ENCODE measurements around the gene PLA2G2A. TPM values are rescaled to one million over a fixed set of nuclear protein-coding genes. Genes with fewer than 3 reads are reported as not detected.

The PLA2G2A gene
- total RNA-seq, 1 donor from 2014 or later = not detected

DNA sequence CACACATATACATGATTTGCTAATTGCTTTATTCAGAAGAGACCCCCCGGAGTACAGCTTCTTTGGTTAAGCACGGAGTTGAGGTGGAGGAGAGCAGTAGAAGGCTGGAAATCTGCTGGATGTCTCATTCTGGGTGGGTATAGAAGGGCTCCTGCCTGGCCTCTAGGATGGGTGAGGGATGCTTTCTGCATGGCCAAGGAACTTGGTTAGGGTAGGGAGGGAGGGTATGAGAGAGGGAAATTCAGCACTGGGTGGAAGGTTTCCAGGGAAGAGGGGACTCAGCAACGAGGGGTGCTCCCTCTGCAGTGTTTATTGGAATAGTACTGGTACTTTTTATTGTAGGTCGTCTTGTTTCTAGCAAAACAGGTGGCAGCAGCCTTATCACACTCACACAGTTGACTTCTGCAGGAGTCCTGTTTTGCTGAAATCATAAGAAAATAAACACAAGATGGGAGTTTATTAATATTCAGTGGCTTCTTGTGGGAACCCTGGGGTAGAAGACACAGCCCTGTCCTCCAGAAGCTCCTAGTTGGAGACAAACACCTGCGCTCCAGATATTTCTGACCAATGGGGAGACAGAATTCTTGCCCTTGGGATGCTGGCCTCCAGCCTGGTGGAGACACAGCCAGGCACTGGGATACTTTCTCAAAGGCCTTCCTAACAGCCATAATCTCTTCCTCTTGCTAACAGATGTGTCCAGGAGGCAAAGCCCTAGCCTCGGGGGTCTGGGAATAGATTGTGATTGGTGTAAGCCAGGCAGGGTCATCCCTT lies 3.8 kb downstream of the PLA2G2A start:
- no peak for TF ChIP-seq CTCF (IDR thresholded peaks at IDR 0.05; ENCODE audit: insufficient read depth, low read length, severe bottlenecking)
- FAIRE-seq = no peak
- peaks cover 4% of the 10 kb centered on the region for H3K27me3 ChIP-seq (ENCODE audit: control insufficient read depth, insufficient read depth, low read length)

GRCh38 chr1:19974822-19975416 lies 4.5 kb downstream of the PLA2G2A start:
- TF ChIP-seq CTCF (IDR thresholded peaks at IDR 0.05; ENCODE audit: insufficient read depth, low read length, severe bottlenecking) = peak; percentile 82
- H3K4me3 ChIP-seq (ENCODE audit: low read depth, low read length) = no peak overlapping the region
- DNase-seq (ENCODE audit: low read depth) (peak; percentile 77), FAIRE-seq (no peak)
- H3K27me3 ChIP-seq (ENCODE audit: control insufficient read depth, insufficient read depth, low read length) = peaks cover 1% of the 10 kb centered on the region
- no peaks in the 10 kb centered on the region for H3K36me3 ChIP-seq (ENCODE audit: control insufficient read depth, insufficient read depth, low read length)

More for the DNA sequence above, 3.8 kb downstream of the PLA2G2A start:
- Histone ChIP-seq H3K4me3 (ENCODE audit: low read depth, low read length) (no peak overlapping the region), H3K36me3 (ENCODE audit: control insufficient read depth, insufficient read depth, low read length) (no peaks in the 10 kb centered on the region)
- DNase-seq (ENCODE audit: low read depth) = no peak

DNA sequence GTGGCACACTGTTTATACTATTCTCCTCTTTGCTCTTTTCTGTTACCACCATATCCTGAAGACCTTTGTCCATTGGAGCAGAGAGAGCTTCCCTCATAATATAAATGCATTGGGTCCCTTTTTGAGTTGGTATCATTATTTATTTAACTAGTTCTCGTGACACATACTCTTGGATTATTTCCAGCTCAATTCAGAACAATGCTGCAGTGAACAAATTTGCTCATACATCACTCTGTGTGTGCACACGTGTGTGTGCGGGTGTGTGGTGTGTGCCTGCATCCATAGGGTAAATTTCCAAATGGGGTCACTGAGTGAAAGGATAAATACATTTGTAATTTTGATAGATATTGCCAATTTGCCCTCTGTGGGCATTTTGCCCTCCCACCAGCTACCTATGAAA lies 5.8 kb downstream of the PLA2G2A start:
- H3K27me3 ChIP-seq (ENCODE audit: control insufficient read depth, insufficient read depth, low read length) = peaks cover 1% of the 10 kb centered on the region

GRCh38 chr1:19971664-19972063 lies 7.8 kb downstream of the PLA2G2A start:
- Histone ChIP-seq H3K4me3 (ENCODE audit: low read depth, low read length) (no peak overlapping the region), H3K27me3 (ENCODE audit: control insufficient read depth, insufficient read depth, low read length) (peaks cover 1% of the 10 kb centered on the region), H3K36me3 (ENCODE audit: control insufficient read depth, insufficient read depth, low read length) (no peaks in the 10 kb centered on the region)
- FAIRE-seq (no peak), DNase-seq (ENCODE audit: low read depth) (no peak)
- TF ChIP-seq CTCF (IDR thresholded peaks at IDR 0.05; ENCODE audit: insufficient read depth, low read length, severe bottlenecking) = no peak

More for the DNA sequence above, 5.8 kb downstream of the PLA2G2A start:
- DNase-seq (ENCODE audit: low read depth) (peak; percentile 36), FAIRE-seq (no peak)
- TF ChIP-seq CTCF (IDR thresholded peaks at IDR 0.05; ENCODE audit: insufficient read depth, low read length, severe bottlenecking) = no peak
- no peak overlapping the region for H3K4me3 ChIP-seq (ENCODE audit: low read depth, low read length)
- no peaks in the 10 kb centered on the region for H3K36me3 ChIP-seq (ENCODE audit: control insufficient read depth, insufficient read depth, low read length)

- no peak overlapping the region for H3K4me3 ChIP-seq (ENCODE audit: low read depth, low read length)
- DNase-seq (ENCODE audit: low read depth) (no peak), FAIRE-seq (peak; percentile 87)
- TF ChIP-seq CTCF (IDR thresholded peaks at IDR 0.05; ENCODE audit: insufficient read depth, low read length, severe bottlenecking) = no peak
- no peaks in the 10 kb centered on the region for H3K36me3 ChIP-seq (ENCODE audit: control insufficient read depth, insufficient read depth, low read length)
- H3K27me3 ChIP-seq (ENCODE audit: control insufficient read depth, insufficient read depth, low read length) = no peaks in the 10 kb centered on the region
Measured at GRCh38 chr1:19969898-19970660, 9.3 kb downstream of the PLA2G2A start.

Data from bronchial epithelial cell (primary cell).